PC-3 (cell line): ENCODE data around the gene MINK1.

Experiments used
- EZH2 ChIP-seq: fragments of 300-600 bp; sonication (generic); IDR thresholded peaks from one replicate; pipeline ENCODE4 v1.6.1; 2017; ENCODE audit warnings: antibody characterized with exemption, mild to moderate bottlenecking, low read length; ENCODE audit not compliant: unreplicated experiment
- TF ChIP-seq, protein P1 (sequence below): fragments of 300-600 bp; sonication (generic); conservative IDR thresholded peaks from 2 replicates; pipeline ENCODE4 v1.5.1; 2017; ENCODE audit warnings: antibody characterized with exemption, low read depth, mild to moderate bottlenecking, low read length

DNA sequence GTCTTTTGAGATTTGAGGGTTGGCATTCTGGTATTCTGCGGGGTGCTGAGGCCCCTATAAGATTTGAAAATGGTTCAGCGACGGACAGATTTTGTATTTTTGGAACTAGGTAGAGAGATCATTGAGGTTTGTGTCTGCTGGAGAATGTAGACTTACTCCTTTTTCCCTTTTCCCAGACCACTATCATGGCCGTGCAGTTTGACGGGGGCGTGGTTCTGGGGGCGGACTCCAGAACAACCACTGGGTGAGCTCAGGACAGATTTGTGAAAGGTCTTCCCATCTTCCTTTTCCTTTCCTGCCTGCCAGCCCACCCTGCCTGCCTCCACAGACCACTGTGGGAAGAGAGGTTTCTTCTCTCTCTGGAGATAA, 36.6 kb upstream of the MINK1 start:
- TF ChIP-seq, protein P1, sequence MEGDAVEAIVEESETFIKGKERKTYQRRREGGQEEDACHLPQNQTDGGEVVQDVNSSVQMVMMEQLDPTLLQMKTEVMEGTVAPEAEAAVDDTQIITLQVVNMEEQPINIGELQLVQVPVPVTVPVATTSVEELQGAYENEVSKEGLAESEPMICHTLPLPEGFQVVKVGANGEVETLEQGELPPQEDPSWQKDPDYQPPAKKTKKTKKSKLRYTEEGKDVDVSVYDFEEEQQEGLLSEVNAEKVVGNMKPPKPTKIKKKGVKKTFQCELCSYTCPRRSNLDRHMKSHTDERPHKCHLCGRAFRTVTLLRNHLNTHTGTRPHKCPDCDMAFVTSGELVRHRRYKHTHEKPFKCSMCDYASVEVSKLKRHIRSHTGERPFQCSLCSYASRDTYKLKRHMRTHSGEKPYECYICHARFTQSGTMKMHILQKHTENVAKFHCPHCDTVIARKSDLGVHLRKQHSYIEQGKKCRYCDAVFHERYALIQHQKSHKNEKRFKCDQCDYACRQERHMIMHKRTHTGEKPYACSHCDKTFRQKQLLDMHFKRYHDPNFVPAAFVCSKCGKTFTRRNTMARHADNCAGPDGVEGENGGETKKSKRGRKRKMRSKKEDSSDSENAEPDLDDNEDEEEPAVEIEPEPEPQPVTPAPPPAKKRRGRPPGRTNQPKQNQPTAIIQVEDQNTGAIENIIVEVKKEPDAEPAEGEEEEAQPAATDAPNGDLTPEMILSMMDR = no peak
- TF ChIP-seq EZH2 = no peak
